ENCODE results near the gene IRF2. TPM values are rescaled to one million over a fixed set of nuclear protein-coding genes. Genes with fewer than 3 reads are reported as not detected.
A peak's percentile ranks its signal among the peaks of the same experiment; 100 is the strongest.

The IRF2 gene
- total and polyA plus RNA-seq, 2 donors (not counting 1 experiment from before 2014, with no cell fraction given): 67.8 to 68.2 TPM

DNA sequence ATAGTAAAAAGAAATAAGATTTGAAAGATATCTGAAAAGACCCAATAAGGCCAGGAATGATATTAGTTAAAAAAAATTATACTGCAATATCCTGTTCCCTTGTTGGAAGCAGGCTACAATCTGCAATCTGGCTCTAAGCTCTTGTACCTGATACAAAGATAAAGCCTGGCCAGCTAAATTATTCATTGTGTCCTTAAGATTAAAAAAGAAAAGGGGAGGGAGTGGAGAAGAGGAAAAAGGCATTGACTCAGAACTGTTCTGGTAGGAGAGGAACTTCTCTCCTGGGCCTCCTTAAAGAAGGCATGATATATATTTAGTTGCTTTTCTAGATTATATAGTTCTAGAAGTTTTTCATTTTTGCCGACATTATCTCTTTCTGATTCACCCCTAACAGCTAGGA lies 46.7 kb downstream of the IRF2 start:
- Histone ChIP-seq H3K79me2 (ENCODE audit: control insufficient read depth, insufficient read depth, low read length) (peaks cover 100% of the 10 kb centered on the region), H3K36me3 (replicated peaks in 1 of 2; ENCODE audit: control extremely low read depth in 1 of 2, control insufficient read depth in 1 of 2, extremely low read depth in 1 of 2, insufficient read depth in 2 of 2, low read length in 1 of 2) (peaks cover 4 to 70% of the 10 kb centered on the region in 2 experiments), H3K27me3 (replicated peaks in 1 of 4; ENCODE audit: control extremely low read depth in 1 of 4, control insufficient read depth in 3 of 4, insufficient read depth in 4 of 4, low read length in 3 of 4) (no peaks in the 10 kb centered on the region), H3K9me3 (ENCODE audit: control extremely low read depth in 1 of 3, control insufficient read depth in 2 of 3, insufficient read depth in 1 of 3, low read length in 2 of 3) (peaks cover 0 to 6% (median under 1%) of the 10 kb centered on the region in 3 donors), H3K4me1 (ENCODE audit: control insufficient read depth in 2 of 2, insufficient read depth in 2 of 2, low read length in 2 of 2) (no peaks in the 10 kb centered on the region), H3K4me3 (ENCODE audit: control extremely low read depth in 1 of 5, extremely low read depth in 1 of 5, insufficient read depth in 1 of 5, low read depth in 2 of 5, low read length in 4 of 5) (no peak overlapping the region), H4K20me1 (ENCODE audit: control insufficient read depth, insufficient read depth, low read length, poor library complexity, severe bottlenecking) (peaks cover 85% of the 10 kb centered on the region), H2AFZ (ENCODE audit: insufficient read depth, low read depth, low read length, poor library complexity, severe bottlenecking) (no peak overlapping the region), H3K4me2 (replicated peaks; ENCODE audit: low read depth, low read length, poor library complexity, severe bottlenecking) (no peak overlapping the region), H3K27ac (ENCODE audit: low read length in 2 of 2) (peak overlapping the region in 1 of 2 donors; percentile 35), H3K9ac (ENCODE audit: low read length) (no peak overlapping the region)
- ChIA-PET CTCF (interaction anchor here (1.2 kb wide), 1 partner anchor 163 kb away, joined by 4 read pairs; no protein-coding TSS in a partner anchor), POLR2A (interaction anchor here (0.5 to 1.1 kb wide), 3 partner anchors 10 to 73 kb away, joined by 3 read pairs; no protein-coding TSS in a partner anchor)
- TF ChIP-seq, protein P1, sequence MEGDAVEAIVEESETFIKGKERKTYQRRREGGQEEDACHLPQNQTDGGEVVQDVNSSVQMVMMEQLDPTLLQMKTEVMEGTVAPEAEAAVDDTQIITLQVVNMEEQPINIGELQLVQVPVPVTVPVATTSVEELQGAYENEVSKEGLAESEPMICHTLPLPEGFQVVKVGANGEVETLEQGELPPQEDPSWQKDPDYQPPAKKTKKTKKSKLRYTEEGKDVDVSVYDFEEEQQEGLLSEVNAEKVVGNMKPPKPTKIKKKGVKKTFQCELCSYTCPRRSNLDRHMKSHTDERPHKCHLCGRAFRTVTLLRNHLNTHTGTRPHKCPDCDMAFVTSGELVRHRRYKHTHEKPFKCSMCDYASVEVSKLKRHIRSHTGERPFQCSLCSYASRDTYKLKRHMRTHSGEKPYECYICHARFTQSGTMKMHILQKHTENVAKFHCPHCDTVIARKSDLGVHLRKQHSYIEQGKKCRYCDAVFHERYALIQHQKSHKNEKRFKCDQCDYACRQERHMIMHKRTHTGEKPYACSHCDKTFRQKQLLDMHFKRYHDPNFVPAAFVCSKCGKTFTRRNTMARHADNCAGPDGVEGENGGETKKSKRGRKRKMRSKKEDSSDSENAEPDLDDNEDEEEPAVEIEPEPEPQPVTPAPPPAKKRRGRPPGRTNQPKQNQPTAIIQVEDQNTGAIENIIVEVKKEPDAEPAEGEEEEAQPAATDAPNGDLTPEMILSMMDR (IDR thresholded peaks at IDR 0.05): no peak
- no peak for TF ChIP-seq EZH2 (IDR thresholded peaks at IDR 0.05; ENCODE audit: borderline replicate concordance, insufficient read depth, low read depth, low read length, poor library complexity, severe bottlenecking)
- no CpG with 5 or more reads among the region's 1 CpG for WGBS (ENCODE audit: insufficient coverage)
- Mint-ChIP-seq H3K27me3 (no peaks in the 10 kb centered on the region), H3K9me3 (ENCODE audit: insufficient read depth) (no peaks in the 10 kb centered on the region), H3K4me1 (peaks cover 58% of the 10 kb centered on the region), H3K4me3 (no peak overlapping the region), H3K27ac (peak overlapping the region; percentile 50)
- ATAC-seq (ENCODE audit: low read depth) (no peak), DNase-seq (no peak)
- intact Hi-C loops (cut with micrococcal nuclease): no loop called here

DNA sequence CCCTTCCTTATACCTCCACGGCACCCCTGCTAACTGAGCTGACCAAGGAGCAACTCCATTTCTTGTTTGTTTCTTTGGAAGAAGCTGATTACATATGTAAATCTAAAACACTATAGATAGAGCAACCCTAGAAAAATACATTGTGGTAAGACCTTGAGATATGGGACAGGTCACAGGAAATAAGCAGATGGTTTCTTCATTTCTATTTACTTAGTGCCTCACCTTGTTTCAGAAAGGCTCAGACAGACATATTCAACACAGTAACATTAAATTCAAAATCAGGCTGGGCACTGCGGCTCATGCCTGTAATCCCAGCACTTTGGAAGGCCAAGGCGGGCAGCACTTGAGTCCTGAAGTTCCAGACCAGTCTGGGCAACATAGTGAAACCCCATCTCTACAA lies 47.3 kb downstream of the IRF2 start:
- peaks cover 0 to 6% (median 2%) of the 10 kb centered on the region in 3 donors for H3K9me3 ChIP-seq (ENCODE audit: control extremely low read depth in 1 of 3, control insufficient read depth in 2 of 3, insufficient read depth in 1 of 3, low read length in 2 of 3)
- Mint-ChIP-seq H3K27me3 (no peaks in the 10 kb centered on the region), H3K9me3 (ENCODE audit: insufficient read depth) (no peaks in the 10 kb centered on the region), H3K27ac (peak overlapping the region; percentile 23), H3K4me3 (no peak overlapping the region), H3K4me1 (peaks cover 58% of the 10 kb centered on the region)
- intact Hi-C loops (cut with micrococcal nuclease): no loop called here
- ATAC-seq (ENCODE audit: low read depth) (no peak), DNase-seq (no peak)
- ChIA-PET POLR2A (interaction anchor here (0.8 to 1.1 kb wide), 2 partner anchors 11 to 48 kb away, joined by 3 read pairs; no protein-coding TSS in a partner anchor), CTCF (interaction anchor here (0.6 kb wide), 1 partner anchor 977 kb away, joined by 6 read pairs; no protein-coding TSS in a partner anchor)
- H3K27me3 ChIP-seq (replicated peaks in 1 of 4; ENCODE audit: control extremely low read depth in 1 of 4, control insufficient read depth in 3 of 4, insufficient read depth in 4 of 4, low read length in 3 of 4): no peaks in the 10 kb centered on the region
- no peak overlapping the region for H2AFZ ChIP-seq (ENCODE audit: insufficient read depth, low read depth, low read length, poor library complexity, severe bottlenecking)
- WGBS (ENCODE audit: insufficient coverage): 96% methylated on average over 2 of the region's 3 CpGs
- H3K27ac ChIP-seq (ENCODE audit: low read length in 2 of 2): peak overlapping the region in 1 of 2 donors; percentile 35
- H3K4me3 ChIP-seq (ENCODE audit: control extremely low read depth in 1 of 5, extremely low read depth in 1 of 5, insufficient read depth in 1 of 5, low read depth in 2 of 5, low read length in 4 of 5): no peak overlapping the region
- peaks cover 2% of the 10 kb centered on the region in 2 donors for H3K4me1 ChIP-seq (ENCODE audit: control insufficient read depth in 2 of 2, insufficient read depth in 2 of 2, low read length in 2 of 2)
- peaks cover 85% of the 10 kb centered on the region for H4K20me1 ChIP-seq (ENCODE audit: control insufficient read depth, insufficient read depth, low read length, poor library complexity, severe bottlenecking)
- TF ChIP-seq, protein P1 (IDR thresholded peaks at IDR 0.05): no peak
- TF ChIP-seq EZH2 (IDR thresholded peaks at IDR 0.05; ENCODE audit: borderline replicate concordance, insufficient read depth, low read depth, low read length, poor library complexity, severe bottlenecking): no peak
- peaks cover 100% of the 10 kb centered on the region for H3K79me2 ChIP-seq (ENCODE audit: control insufficient read depth, insufficient read depth, low read length)
- no peak overlapping the region for H3K9ac ChIP-seq (ENCODE audit: low read length)
- no peak overlapping the region for H3K4me2 ChIP-seq (replicated peaks; ENCODE audit: low read depth, low read length, poor library complexity, severe bottlenecking)
- peaks cover 4 to 67% of the 10 kb centered on the region in 2 experiments for H3K36me3 ChIP-seq (replicated peaks in 1 of 2; ENCODE audit: control extremely low read depth in 1 of 2, control insufficient read depth in 1 of 2, extremely low read depth in 1 of 2, insufficient read depth in 2 of 2, low read length in 1 of 2)
